ENCODE results near the gene WAC.

The WAC gene

GRCh38 chr10:28669227-28670173 is 136.6 kb downstream of the WAC start:
- H3K9ac ChIP-seq (ENCODE audit: low read depth in 1 of 2, low read length in 2 of 2) = no peak overlapping the region

More at GRCh38 chr10:28669227-28670173, 136.6 kb downstream of the WAC start:
- H3K9me3 ChIP-seq (ENCODE audit: control insufficient read depth in 1 of 2, low read length in 2 of 2) = no peaks in the 10 kb centered on the region
- H3K27ac ChIP-seq (ENCODE audit: low read depth, low read length) = no peak overlapping the region
- peaks cover 26 to 41% of the 10 kb centered on the region in 2 donors for H3K27me3 ChIP-seq (ENCODE audit: control insufficient read depth in 1 of 2, insufficient read depth in 2 of 2, low read length in 2 of 2)
- peak overlapping the region in 1 of 2 donors; percentile 37 for H3K4me3 ChIP-seq (ENCODE audit: low read depth in 1 of 2, low read length in 2 of 2)
- H3K4me1 ChIP-seq (ENCODE audit: control insufficient read depth in 1 of 2, insufficient read depth in 2 of 2, low read length in 2 of 2) = no peaks in the 10 kb centered on the region
- no peaks in the 10 kb centered on the region for H3K36me3 ChIP-seq (ENCODE audit: control insufficient read depth in 1 of 2, insufficient read depth in 2 of 2, low read length in 2 of 2)
